HG02973 (cell line): ENCODE measurements around the gene ZNF492.
"Not testable (repeated sequence)": the region's sequence is repeated elsewhere in the genome, so short reads cannot be mapped to it uniquely, and the experiment has no call there.

Source experiments
- ATAC-seq: cut with Tn5 transposase; IDR thresholded peaks from one replicate; pipeline ENCODE4 v1.9.1; 2021; ENCODE audit warnings: moderate library complexity; ENCODE audit not compliant: unreplicated experiment

ZNF492 gene

GRCh38 chr19:22617181-22617580, 16.9 kb upstream of the ZNF492 start:
- not testable (repeated sequence) for ATAC-seq

- no peak for ATAC-seq
Measured at GRCh38 chr19:22617614-22618320, 16.4 kb upstream of the ZNF492 start.

GRCh38 chr19:22619371-22619770, 14.8 kb upstream of the ZNF492 start:
- ATAC-seq, result no peak

GRCh38 chr19:22619932-22620331, 14.2 kb upstream of the ZNF492 start:
- no peak for ATAC-seq

GRCh38 chr19:22620401-22620800, 13.7 kb upstream of the ZNF492 start:
- no peak for ATAC-seq

GRCh38 chr19:22620912-22621311, 13.2 kb upstream of the ZNF492 start:
- no peak for ATAC-seq

GRCh38 chr19:22622020-22622419, 12.1 kb upstream of the ZNF492 start:
- ATAC-seq, result no peak

- ATAC-seq, result no peak
Measured at GRCh38 chr19:22622901-22623840, 11.0 kb upstream of the ZNF492 start.

GRCh38 chr19:22623841-22624221, 10.3 kb upstream of the ZNF492 start:
- no peak for ATAC-seq

- no peak for ATAC-seq
Measured at GRCh38 chr19:22625266-22626035, 8.7 kb upstream of the ZNF492 start.

GRCh38 chr19:22627526-22627925, 6.6 kb upstream of the ZNF492 start:
- no peak for ATAC-seq

- no peak for ATAC-seq
Measured at GRCh38 chr19:22628401-22628800, 5.7 kb upstream of the ZNF492 start.

GRCh38 chr19:22634450-22634827, 315 bp downstream of the ZNF492 start:
- ATAC-seq, result no peak

GRCh38 chr19:22685493-22685892, 51.4 kb downstream of the ZNF492 start:
- ATAC-seq, result not testable (repeated sequence)

- ATAC-seq, result not testable (repeated sequence)
Measured at GRCh38 chr19:22702661-22703060, 68.5 kb downstream of the ZNF492 start.

GRCh38 chr19:22703096-22703495, 69.0 kb downstream of the ZNF492 start:
- not testable (repeated sequence) for ATAC-seq

- ATAC-seq, result no peak
Measured at GRCh38 chr19:22708983-22709382, 74.9 kb downstream of the ZNF492 start.
